HepG2 (cell line): ENCODE measurements around the gene C1R. TPM values are rescaled to one million over a fixed set of nuclear protein-coding genes. Genes with fewer than 3 reads are reported as not detected.

Source experiments
- ATAC-seq: fragments of 200-7000 bp; cut with Tn5 transposase; 3 replicates; pipeline ENCODE4 v1.9.1; 2020; ENCODE audit warnings: mild to moderate bottlenecking, moderate library complexity
- BruUV-seq: library from RNA; stranded (reverse); fragments of 400-500 nt; replicated peaks from 2 replicates; lab custom pipeline; 2021; lab: Mats Ljungman, UMichigan
- CTCF ChIA-PET: fragments of 300-600 bp; formaldehyde crosslinking; extraction: SDS; loops from one replicate; lab custom pipeline; 2021; ENCODE audit warnings: low total read pairs, inconsistent platforms, low intra/inter-chr PET ratio; lab: Yijun Ruan, JAX
- POLR2A ChIA-PET: fragments of 350-600 bp; sonication (Branson Sonifier 250); formaldehyde crosslinking; loops from one replicate; lab custom pipeline; 2020; ENCODE audit warnings: antibody characterized with exemption, inconsistent platforms; lab: Yijun Ruan, JAX
- DNase-seq: peaks from one replicate; pipeline ENCODE4 v3.0.0-alpha.2; 2015; ENCODE audit warnings: low spot score
- FAIRE-seq: peaks from 3 replicates; lab custom pipeline; 2011; peaks lifted over from hg19 to GRCh38; lab: Jason Lieb, UNC
- H2AFZ ChIP-seq: one replicate; pipeline ENCODE4 v1.6.1; 2011; ENCODE audit warnings: low read length, inconsistent platforms
- H3K27ac ChIP-seq: fragments of 300-600 bp; 3 replicates; pipeline ENCODE4 v1.8.0; 2011; ENCODE audit warnings: mixed run types, mild to moderate bottlenecking, mixed read lengths, low read length, inconsistent platforms; ENCODE audit not compliant: insufficient read depth; ENCODE audit errors: extremely low read length
- H3K27me3 ChIP-seq, 2 experiments: fragments of 200-600 bp in 1 of 2; 2 replicates in 1 of 2; 3 replicates in 1 of 2; pipeline versions ENCODE4 v1.6.0 to v1.8.0; 2011; ENCODE audit warnings: low read length in 2 of 2, mild to moderate bottlenecking in 2 of 2, moderate library complexity in 2 of 2, inconsistent platforms in 1 of 2; ENCODE audit not compliant: insufficient read depth in 2 of 2, control insufficient read depth in 1 of 2
- H3K36me3 ChIP-seq, 2 experiments: fragments of 200-600 bp in 1 of 2; replicated peaks in 1 of 2; 2 replicates in 1 of 2; 3 replicates in 1 of 2; pipeline versions ENCODE4 v1.5.1 to v1.8.0; 2011; ENCODE audit warnings: low read length in 2 of 2, inconsistent platforms in 1 of 2; ENCODE audit not compliant: insufficient read depth in 2 of 2, control insufficient read depth in 1 of 2
- H3K4me1 ChIP-seq: 2 replicates; pipeline ENCODE4 v1.5.1; 2012; ENCODE audit warnings: low read length, inconsistent platforms; ENCODE audit not compliant: insufficient read depth
- H3K4me2 ChIP-seq: 2 replicates; pipeline ENCODE4 v1.6.0; 2011; ENCODE audit warnings: low read depth, low read length, inconsistent platforms
- H3K4me3 ChIP-seq, 3 experiments: fragments of 200-600 bp in 1 of 3; sonication (generic), shearing (Covaris generic) in 1 of 3; replicated peaks in 1 of 3; 2 replicates each; pipeline ENCODE4 v1.5.1; 2011 to 2016; ENCODE audit warnings: low read length in 3 of 3, inconsistent platforms in 2 of 3, low read depth in 2 of 3, mild to moderate bottlenecking in 2 of 3, control low read depth in 1 of 3, mixed read lengths in 1 of 3; ENCODE audit not compliant: insufficient read depth in 1 of 3
- H3K79me2 ChIP-seq: one replicate; pipeline ENCODE4 v1.6.1; 2011; ENCODE audit warnings: low read length, inconsistent platforms; ENCODE audit not compliant: insufficient read depth
- H3K9ac ChIP-seq: 2 replicates; pipeline ENCODE4 v1.6.0; 2011; ENCODE audit warnings: mild to moderate bottlenecking, low read depth, low read length, inconsistent platforms; ENCODE audit not compliant: insufficient read depth
- H3K9me3 ChIP-seq: 2 replicates; pipeline ENCODE4 v1.5.1; 2012; ENCODE audit warnings: mild to moderate bottlenecking, low read length
- H4K20me1 ChIP-seq: 2 replicates; pipeline ENCODE4 v1.6.0; 2011; ENCODE audit warnings: inconsistent platforms, mild to moderate bottlenecking, low read length, moderate library complexity; ENCODE audit not compliant: insufficient read depth
- ETV6 ChIP-seq: sonication (generic); formaldehyde crosslinking; conservative IDR thresholded peaks from 2 replicates; pipeline ENCODE4 v1.4.0; 2020; ENCODE audit warnings: missing genetic modification reagents
- HDAC1 ChIP-seq: sonication (generic); formaldehyde crosslinking; IDR thresholded peaks from 2 replicates; pipeline ENCODE4 v1.5.1; 2020; ENCODE audit warnings: mild to moderate bottlenecking, missing genetic modification reagents
- HDAC6 ChIP-seq: fragments of 200-600 bp; sonication (generic); IDR thresholded peaks from 2 replicates; pipeline ENCODE4 v1.7.0; 2017; ENCODE audit warnings: mild to moderate bottlenecking, antibody characterized with exemption, low read length, low read depth
- MXD1 ChIP-seq: sonication (generic); formaldehyde crosslinking; IDR thresholded peaks from 2 replicates; pipeline ENCODE4 v1.4.0; 2020; ENCODE audit warnings: mild to moderate bottlenecking, missing genetic modification reagents
- ZFP37 ChIP-seq: sonication (generic); formaldehyde crosslinking; IDR thresholded peaks from 2 replicates; pipeline ENCODE4 v1.4.0; 2020; ENCODE audit warnings: missing genetic modification reagents, borderline replicate concordance
- ZNF121 ChIP-seq: sonication (generic); formaldehyde crosslinking; IDR thresholded peaks from 2 replicates; pipeline ENCODE4 v1.5.0; 2020; ENCODE audit warnings: mild to moderate bottlenecking, missing genetic modification reagents
- ZNF430 ChIP-seq: sonication (generic); formaldehyde crosslinking; IDR thresholded peaks from 2 replicates; pipeline ENCODE4 v1.9.0; 2021; ENCODE audit warnings: mild to moderate bottlenecking, missing genetic modification reagents
- ZNF580 ChIP-seq: IDR thresholded peaks from 2 replicates; pipeline ENCODE4 v1.6.1; 2016; ENCODE audit warnings: low read depth, borderline replicate concordance
- ZNF703 ChIP-seq: sonication (generic); formaldehyde crosslinking; IDR thresholded peaks from 2 replicates; pipeline ENCODE4 v1.5.1; 2020; ENCODE audit warnings: missing genetic modification reagents, mild to moderate bottlenecking, moderate library complexity, borderline replicate concordance
- WGBS: methylation state at CpG from one replicate; pipeline ENCODE4 v1.1.6; 2017; ENCODE audit warnings: low lambda C conversion rate; 5-methylcytosine and 5-hydroxymethylcytosine counted together
- in situ Hi-C: cut with HindIII; loops from 2 replicates; pipeline ENCODE4 v1.10.0; 2017; ENCODE audit warnings: low pct_unique_long_range_greater_than_20kb; ENCODE audit not compliant: extremely low pct_ligation_motif_present
- intact Hi-C: fragments of 100-400 bp; cut with micrococcal nuclease; formaldehyde crosslinking; loops from one replicate; pipeline ENCODE4 v1.10.0; 2022; ENCODE audit not compliant: unreplicated experiment
- polyA plus RNA-seq, 8 experiments: library from polyadenylated mRNA; depleted of rRNA in 3 of 8; stranded (reverse) in 7 of 8; unstranded in 1 of 8; fragments of >200 nt; fragmentation: Illumina TruSeq in 4 of 8; extraction: Trizol in 4 of 8; gene quantifications; 2 replicates each; pipeline versions ENCODE4 v1.2.1 to v1.2.3, GENCODE V29; 2011 to 2016; ENCODE audit warnings: low read depth in 4 of 8, missing spikeins in 1 of 8, mixed read lengths in 1 of 8; ENCODE audit not compliant: insufficient read depth in 1 of 8
- total RNA-seq, 5 experiments: library from RNA; depleted of rRNA; stranded (reverse); fragments of >200 nt; fragmentation: Illumina TruSeq; extraction: Trizol; gene quantifications; 2 replicates each; pipeline ENCODE4 v1.2.3, GENCODE V29; 2016; ENCODE audit warnings: low read depth in 1 of 5
- TF ChIP-seq, protein P1 (sequence below): sonication (generic); formaldehyde crosslinking; IDR thresholded peaks from 2 replicates; pipeline ENCODE4 v1.5.0; 2020; ENCODE audit warnings: missing genetic modification reagents
- TF ChIP-seq, protein P2 (sequence below): sonication (generic); formaldehyde crosslinking; conservative IDR thresholded peaks from 2 replicates; pipeline ENCODE4 v1.8.0; 2022; ENCODE audit warnings: low read depth, missing genetic modification reagents

C1R gene
- total and polyA plus RNA-seq, 2 of the 13 experiments (the other 11 are each of a cell fraction or from before 2014, with no cell fraction given): 3.5 to 6.5 TPM

DNA sequence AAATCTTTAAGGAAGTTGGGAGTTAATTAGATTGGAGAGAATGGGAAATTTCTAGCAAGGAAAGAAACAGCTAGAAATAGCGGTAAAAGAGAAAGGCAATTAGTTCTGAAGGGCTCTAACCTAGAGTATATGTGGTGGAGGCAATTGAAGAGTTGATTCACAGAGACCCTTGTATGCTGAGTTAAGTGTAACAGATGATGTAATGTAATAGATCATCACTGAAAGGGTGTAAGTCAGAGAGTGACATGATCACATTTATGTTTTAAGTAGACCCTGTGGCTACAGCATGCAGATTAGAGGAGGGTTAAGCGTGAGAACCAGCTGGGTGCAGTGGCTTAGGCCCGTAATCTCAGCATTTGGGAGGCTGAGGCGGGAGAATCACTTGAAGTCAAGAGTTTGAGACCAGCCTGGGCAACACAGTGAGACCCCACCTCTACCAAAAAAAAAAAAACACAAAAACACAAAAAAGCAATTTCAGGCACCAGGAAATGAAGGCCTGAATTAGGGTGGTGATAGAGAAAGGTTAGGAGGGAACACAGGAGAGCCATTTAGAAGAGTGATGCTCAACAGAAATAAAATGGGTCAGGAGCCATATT lies 33.5 kb upstream of the C1R start (continued):
- TF ChIP-seq, protein P1, sequence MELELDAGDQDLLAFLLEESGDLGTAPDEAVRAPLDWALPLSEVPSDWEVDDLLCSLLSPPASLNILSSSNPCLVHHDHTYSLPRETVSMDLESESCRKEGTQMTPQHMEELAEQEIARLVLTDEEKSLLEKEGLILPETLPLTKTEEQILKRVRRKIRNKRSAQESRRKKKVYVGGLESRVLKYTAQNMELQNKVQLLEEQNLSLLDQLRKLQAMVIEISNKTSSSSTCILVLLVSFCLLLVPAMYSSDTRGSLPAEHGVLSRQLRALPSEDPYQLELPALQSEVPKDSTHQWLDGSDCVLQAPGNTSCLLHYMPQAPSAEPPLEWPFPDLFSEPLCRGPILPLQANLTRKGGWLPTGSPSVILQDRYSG: no peak
- TF ChIP-seq ZNF121 (CRISPR knock-in tag) (0 out of 2 replicates have a peak, but pooled peaks have one; percentile 57), HDAC6 (no peak), ZFP37 (CRISPR knock-in tag) (no peak)

DNA sequence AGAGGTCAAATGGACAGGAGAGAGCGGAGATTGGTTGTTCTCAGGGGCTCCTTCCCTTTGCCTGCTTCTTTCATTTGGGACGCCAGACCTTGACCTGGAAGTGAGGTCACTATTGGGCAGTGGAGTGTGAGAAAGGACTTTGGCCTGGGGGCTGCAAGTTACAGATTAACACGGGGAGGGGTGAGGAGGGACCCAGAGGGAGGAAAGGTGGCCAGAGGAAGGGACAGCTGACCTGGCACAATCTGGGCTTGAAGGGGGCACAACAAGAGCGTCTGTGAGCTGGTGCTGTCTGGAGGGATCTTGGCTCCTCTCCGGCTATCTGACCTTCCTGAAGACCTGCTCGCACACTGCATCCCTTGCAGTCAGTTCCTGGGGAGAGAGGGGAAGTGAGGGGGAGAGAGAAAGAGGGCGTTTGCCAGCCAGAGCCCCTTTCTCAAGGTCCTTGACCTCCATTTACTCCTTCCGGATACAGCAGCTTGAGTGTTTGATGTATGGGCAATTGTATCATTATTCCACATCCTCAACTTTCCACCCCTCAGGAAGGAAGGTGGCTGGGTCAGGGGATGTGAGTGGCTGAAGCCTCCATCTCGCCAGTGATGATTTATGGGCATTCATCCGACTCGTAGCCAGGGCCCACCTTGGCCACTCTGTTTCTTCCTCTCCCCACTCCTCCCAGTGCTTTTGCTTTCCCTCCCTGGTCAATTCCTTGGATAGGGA lies 31.7 kb upstream of the C1R start:
- Histone ChIP-seq H3K27ac (peak overlapping the region; percentile 77), H3K9ac (peak overlapping the region; percentile 58), H3K4me2 (peak overlapping the region; percentile 92), H3K79me2 (peaks cover 6% of the 10 kb centered on the region), H3K9me3 (no peaks in the 10 kb centered on the region), H3K4me1 (peaks cover 81% of the 10 kb centered on the region), H3K27me3 (no peaks in the 10 kb centered on the region; a peak in 1 of 5 replicates), H3K36me3 (peaks cover 3% of the 10 kb centered on the region in 2 experiments; a peak in 2 of 5 replicates), H4K20me1 (no peaks in the 10 kb centered on the region), H3K4me3 (peak overlapping the region; percentile 29 to 65 (median 40); a peak in 5 of 6 replicates), H2AFZ (no peak overlapping the region)
- in situ Hi-C loops: no loop called here
- FAIRE-seq (peak; percentile 93), ATAC-seq (peak; percentile 55), DNase-seq (peak; percentile 80)
- intact Hi-C loops: no loop called here
- WGBS: 7% methylated on average over 10 of the region's 11 CpGs
- ChIA-PET POLR2A (interaction anchor here (0.6 to 4.6 kb wide), 15 partner anchors 11 to 252 kb away, joined by 3 to 88 read pairs (median 5); partner anchors contain the start of genes C12orf57, C1RL, C1S and LPCAT3), CTCF (no interaction called here)
- TSS peak; percentile 53 for BruUV-seq
- TF ChIP-seq MXD1 (CRISPR knock-in tag) (no peak), ZNF430 (CRISPR knock-in tag) (no peak), ZNF580 (CRISPR knock-in tag) (peak; percentile 44; the same call in 1 of the 2 replicates), ETV6 (no peak), ZNF703 (CRISPR knock-in tag) (no peak), HDAC1 (CRISPR knock-in tag) (peak; percentile 84; the same call in 1 of the 2 replicates)
- TF ChIP-seq, protein P2, sequence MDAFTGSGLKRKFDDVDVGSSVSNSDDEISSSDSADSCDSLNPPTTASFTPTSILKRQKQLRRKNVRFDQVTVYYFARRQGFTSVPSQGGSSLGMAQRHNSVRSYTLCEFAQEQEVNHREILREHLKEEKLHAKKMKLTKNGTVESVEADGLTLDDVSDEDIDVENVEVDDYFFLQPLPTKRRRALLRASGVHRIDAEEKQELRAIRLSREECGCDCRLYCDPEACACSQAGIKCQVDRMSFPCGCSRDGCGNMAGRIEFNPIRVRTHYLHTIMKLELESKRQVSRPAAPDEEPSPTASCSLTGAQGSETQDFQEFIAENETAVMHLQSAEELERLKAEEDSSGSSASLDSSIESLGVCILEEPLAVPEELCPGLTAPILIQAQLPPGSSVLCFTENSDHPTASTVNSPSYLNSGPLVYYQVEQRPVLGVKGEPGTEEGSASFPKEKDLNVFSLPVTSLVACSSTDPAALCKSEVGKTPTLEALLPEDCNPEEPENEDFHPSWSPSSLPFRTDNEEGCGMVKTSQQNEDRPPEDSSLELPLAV (CRISPR knock-in tag): no peak
